Ishikawa (cell line): ENCODE results near the gene CD58.

Experiments used
- CEBPB ChIP-seq: IDR thresholded peaks from 2 replicates; pipeline ENCODE4 v1.6.1; 2012
- CREB1 ChIP-seq: IDR thresholded peaks from 2 replicates; pipeline ENCODE4 v1.6.1; 2012; ENCODE audit warnings: low read depth
- EGR1 ChIP-seq: IDR thresholded peaks from 2 replicates; pipeline ENCODE4 v1.6.1; 2012
- EP300 ChIP-seq: IDR thresholded peaks from 2 replicates; pipeline ENCODE4 v1.6.1; 2012; ENCODE audit warnings: borderline replicate concordance
- FOXM1 ChIP-seq: IDR thresholded peaks from 2 replicates; pipeline ENCODE4 v1.6.1; 2012; ENCODE audit warnings: low read depth, borderline replicate concordance
- NFIC ChIP-seq: IDR thresholded peaks from 2 replicates; pipeline ENCODE4 v1.6.1; 2012
- RAD21 ChIP-seq: IDR thresholded peaks from 2 replicates; pipeline ENCODE4 v1.6.1; 2012; ENCODE audit warnings: low read depth
- REST ChIP-seq: IDR thresholded peaks from 2 replicates; pipeline ENCODE4 v1.6.1; 2012; ENCODE audit warnings: low read depth, mild to moderate bottlenecking
- TAF1 ChIP-seq: IDR thresholded peaks from 2 replicates; pipeline ENCODE4 v1.6.1; 2012; ENCODE audit warnings: low read depth, mild to moderate bottlenecking
- TCF12 ChIP-seq: IDR thresholded peaks from 2 replicates; pipeline ENCODE4 v1.6.1; 2012; ENCODE audit warnings: low read depth
- TEAD4 ChIP-seq: IDR thresholded peaks from 2 replicates; pipeline ENCODE4 v1.6.1; 2012
- USF1 ChIP-seq: IDR thresholded peaks from 2 replicates; pipeline ENCODE4 v1.6.1; 2012
- YY1 ChIP-seq: IDR thresholded peaks from 2 replicates; pipeline ENCODE4 v1.6.1; 2012; ENCODE audit warnings: low read depth
- ZBTB7A ChIP-seq: IDR thresholded peaks from 2 replicates; pipeline ENCODE4 v1.6.1; 2012; ENCODE audit warnings: low read depth
- TF ChIP-seq, protein P1 (sequence below): IDR thresholded peaks from 2 replicates; pipeline ENCODE4 v1.6.1; 2012

CD58 gene

GRCh38 chr1:116556289-116557006 is 14.4 kb downstream of the CD58 start:
- TF ChIP-seq USF1 (no peak), TCF12 (no peak), EP300 (no peak), ZBTB7A (no peak), CEBPB (no peak)

- no peak for TF ChIP-seq ZBTB7A
- TF ChIP-seq YY1: no peak
- no peak for TF ChIP-seq CEBPB
- TF ChIP-seq USF1: no peak
- TF ChIP-seq NFIC: no peak
- no peak for TF ChIP-seq RAD21
- TF ChIP-seq TAF1: no peak
- TF ChIP-seq FOXM1: no peak
- no peak for TF ChIP-seq CREB1
- no peak for TF ChIP-seq REST
- TF ChIP-seq EGR1: no peak
- no peak for TF ChIP-seq TCF12
- no peak for TF ChIP-seq EP300
- no peak for TF ChIP-seq TEAD4
- TF ChIP-seq, protein P1, sequence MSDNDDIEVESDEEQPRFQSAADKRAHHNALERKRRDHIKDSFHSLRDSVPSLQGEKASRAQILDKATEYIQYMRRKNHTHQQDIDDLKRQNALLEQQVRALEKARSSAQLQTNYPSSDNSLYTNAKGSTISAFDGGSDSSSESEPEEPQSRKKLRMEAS: no peak
Observed at GRCh38 chr1:116554924-116555323, 15.9 kb downstream of the CD58 start.

GRCh38 chr1:116553386-116554115 is 17.3 kb downstream of the CD58 start:
- TF ChIP-seq YY1 (no peak), CREB1 (no peak), ZBTB7A (no peak), TEAD4 (no peak), RAD21 (no peak), EP300 (no peak), REST (no peak), EGR1 (no peak), TCF12 (no peak), CEBPB (no peak), TAF1 (no peak)
- TF ChIP-seq, protein P1: no peak

- TF ChIP-seq REST (no peak), TAF1 (no peak), CREB1 (no peak), TEAD4 (no peak), USF1 (no peak), FOXM1 (no peak), EP300 (no peak), TCF12 (no peak), CEBPB (no peak), NFIC (no peak), RAD21 (no peak), ZBTB7A (no peak), YY1 (no peak), EGR1 (no peak)
- TF ChIP-seq, protein P1: no peak
Observed at GRCh38 chr1:116546354-116546977, 24.4 kb downstream of the CD58 start.
